ENCODE results near the gene CD34. TPM values are rescaled to one million over a fixed set of nuclear protein-coding genes. Genes with fewer than 3 reads are reported as not detected.

The CD34 gene
- total RNA-seq, 4 donors from 2014 or later = 65.6 to 85.9 (median 75.5) TPM

GRCh38 chr1:207923561-207923960, 12.6 kb upstream of the CD34 start:
- no peak for TF ChIP-seq CTCF (IDR thresholded peaks at IDR 0.05; ENCODE audit: low read depth)

GRCh38 chr1:207923121-207923520, 12.2 kb upstream of the CD34 start:
- TF ChIP-seq CTCF (IDR thresholded peaks at IDR 0.05; ENCODE audit: low read depth) = no peak

- TF ChIP-seq CTCF (IDR thresholded peaks at IDR 0.05; ENCODE audit: low read depth) = no peak
Measured at GRCh38 chr1:207922554-207922953, 11.6 kb upstream of the CD34 start.

- TF ChIP-seq CTCF (IDR thresholded peaks at IDR 0.05; ENCODE audit: low read depth) = no peak
Measured at GRCh38 chr1:207921321-207921720, 10.4 kb upstream of the CD34 start.

GRCh38 chr1:207920444-207921021, 9.6 kb upstream of the CD34 start:
- no peak for TF ChIP-seq CTCF (IDR thresholded peaks at IDR 0.05; ENCODE audit: low read depth)

GRCh38 chr1:207919523-207920170, 8.7 kb upstream of the CD34 start:
- no peak for TF ChIP-seq CTCF (IDR thresholded peaks at IDR 0.05; ENCODE audit: low read depth)

GRCh38 chr1:207918581-207918980, 7.7 kb upstream of the CD34 start:
- no peak for TF ChIP-seq CTCF (IDR thresholded peaks at IDR 0.05; ENCODE audit: low read depth)
